HepG2 (cell line): ENCODE data around the gene PRKN. TPM values are rescaled to one million over a fixed set of nuclear protein-coding genes. Genes with fewer than 3 reads are reported as not detected.

Experiments used
- ATAC-seq: fragments of 200-7000 bp; cut with Tn5 transposase; 3 replicates; pipeline ENCODE4 v1.9.1; 2020; ENCODE audit warnings: mild to moderate bottlenecking, moderate library complexity
- BruUV-seq: library from RNA; stranded (reverse); fragments of 400-500 nt; replicated peaks from 2 replicates; lab custom pipeline; 2021; lab: Mats Ljungman, UMichigan
- CTCF ChIA-PET: fragments of 300-600 bp; formaldehyde crosslinking; extraction: SDS; loops from one replicate; lab custom pipeline; 2021; ENCODE audit warnings: low total read pairs, inconsistent platforms, low intra/inter-chr PET ratio; lab: Yijun Ruan, JAX
- POLR2A ChIA-PET: fragments of 350-600 bp; sonication (Branson Sonifier 250); formaldehyde crosslinking; loops from one replicate; lab custom pipeline; 2020; ENCODE audit warnings: antibody characterized with exemption, inconsistent platforms; lab: Yijun Ruan, JAX
- DNase-seq: peaks from one replicate; pipeline ENCODE4 v3.0.0-alpha.2; 2015; ENCODE audit warnings: low spot score
- FAIRE-seq: peaks from 3 replicates; lab custom pipeline; 2011; peaks lifted over from hg19 to GRCh38; lab: Jason Lieb, UNC
- H2AFZ ChIP-seq: one replicate; pipeline ENCODE4 v1.6.1; 2011; ENCODE audit warnings: low read length, inconsistent platforms
- H3K27ac ChIP-seq: fragments of 300-600 bp; 3 replicates; pipeline ENCODE4 v1.8.0; 2011; ENCODE audit warnings: mixed run types, mild to moderate bottlenecking, mixed read lengths, low read length, inconsistent platforms; ENCODE audit not compliant: insufficient read depth; ENCODE audit errors: extremely low read length
- H3K27me3 ChIP-seq, 2 experiments: fragments of 200-600 bp in 1 of 2; 2 replicates in 1 of 2; 3 replicates in 1 of 2; pipeline versions ENCODE4 v1.6.0 to v1.8.0; 2011; ENCODE audit warnings: low read length in 2 of 2, mild to moderate bottlenecking in 2 of 2, moderate library complexity in 2 of 2, inconsistent platforms in 1 of 2; ENCODE audit not compliant: insufficient read depth in 2 of 2, control insufficient read depth in 1 of 2
- H3K36me3 ChIP-seq, 2 experiments: fragments of 200-600 bp in 1 of 2; replicated peaks in 1 of 2; 2 replicates in 1 of 2; 3 replicates in 1 of 2; pipeline versions ENCODE4 v1.5.1 to v1.8.0; 2011; ENCODE audit warnings: low read length in 2 of 2, inconsistent platforms in 1 of 2; ENCODE audit not compliant: insufficient read depth in 2 of 2, control insufficient read depth in 1 of 2
- H3K4me1 ChIP-seq: 2 replicates; pipeline ENCODE4 v1.5.1; 2012; ENCODE audit warnings: low read length, inconsistent platforms; ENCODE audit not compliant: insufficient read depth
- H3K4me2 ChIP-seq: 2 replicates; pipeline ENCODE4 v1.6.0; 2011; ENCODE audit warnings: low read depth, low read length, inconsistent platforms
- H3K4me3 ChIP-seq, 3 experiments: fragments of 200-600 bp in 1 of 3; sonication (generic), shearing (Covaris generic) in 1 of 3; replicated peaks in 1 of 3; 2 replicates each; pipeline ENCODE4 v1.5.1; 2011 to 2016; ENCODE audit warnings: low read length in 3 of 3, inconsistent platforms in 2 of 3, low read depth in 2 of 3, mild to moderate bottlenecking in 2 of 3, control low read depth in 1 of 3, mixed read lengths in 1 of 3; ENCODE audit not compliant: insufficient read depth in 1 of 3
- H3K79me2 ChIP-seq: one replicate; pipeline ENCODE4 v1.6.1; 2011; ENCODE audit warnings: low read length, inconsistent platforms; ENCODE audit not compliant: insufficient read depth
- H3K9ac ChIP-seq: 2 replicates; pipeline ENCODE4 v1.6.0; 2011; ENCODE audit warnings: mild to moderate bottlenecking, low read depth, low read length, inconsistent platforms; ENCODE audit not compliant: insufficient read depth
- H3K9me3 ChIP-seq: 2 replicates; pipeline ENCODE4 v1.5.1; 2012; ENCODE audit warnings: mild to moderate bottlenecking, low read length
- H4K20me1 ChIP-seq: 2 replicates; pipeline ENCODE4 v1.6.0; 2011; ENCODE audit warnings: inconsistent platforms, mild to moderate bottlenecking, low read length, moderate library complexity; ENCODE audit not compliant: insufficient read depth
- ARID3A ChIP-seq: IDR thresholded peaks from 2 replicates; pipeline ENCODE4 v1.6.1; 2012; ENCODE audit warnings: low read depth, low read length, improper control_type of control experiment
- ATF4 ChIP-seq, 2 experiments: fragments of 450-650 bp in 1 of 2; sonication (generic) in 1 of 2; formaldehyde crosslinking; IDR thresholded peaks; 2 replicates each; pipeline versions ENCODE4 v1.5.0 to v1.8.0; 2020 to 2022; ENCODE audit warnings: mild to moderate bottlenecking in 1 of 2, missing genetic modification reagents in 1 of 2
- ATF7 ChIP-seq, 2 experiments: fragments of 450-650 bp in 1 of 2; sonication (generic) in 1 of 2; formaldehyde crosslinking in 1 of 2; IDR thresholded peaks; 2 replicates each; pipeline versions ENCODE4 v1.4.0 to v1.6.1; 2016 to 2020; ENCODE audit warnings: antibody characterized with exemption in 1 of 2, mild to moderate bottlenecking in 1 of 2, missing genetic modification reagents in 1 of 2
- CHD4 ChIP-seq: fragments of 200-600 bp; sonication (generic); IDR thresholded peaks from 2 replicates; pipeline ENCODE4 v1.7.0; 2017; ENCODE audit warnings: mild to moderate bottlenecking, low read length, borderline replicate concordance
- CREB1 ChIP-seq, 2 experiments: fragments of 450-650 bp in 1 of 2; IDR thresholded peaks; 2 replicates each; pipeline ENCODE4 v1.6.1; 2016 to 2017; ENCODE audit warnings: control low read depth in 1 of 2, mild to moderate bottlenecking in 1 of 2, missing compliant biosample characterization in 1 of 2, missing genetic modification characterization in 1 of 2
- E2F5 ChIP-seq: sonication (generic); formaldehyde crosslinking; conservative IDR thresholded peaks from 2 replicates; pipeline ENCODE4 v1.4.0; 2020; ENCODE audit warnings: missing genetic modification reagents
- FOSL2 ChIP-seq: sonication (generic); formaldehyde crosslinking; IDR thresholded peaks from 2 replicates; pipeline ENCODE4 v1.4.0; 2020; ENCODE audit warnings: missing genetic modification reagents
- FOXC1 ChIP-seq: sonication (generic); formaldehyde crosslinking; IDR thresholded peaks from 2 replicates; pipeline ENCODE4 v1.8.0; 2022; ENCODE audit warnings: mild to moderate bottlenecking, missing genetic modification reagents, borderline replicate concordance
- JDP2 ChIP-seq: sonication (generic); formaldehyde crosslinking; IDR thresholded peaks from 2 replicates; pipeline ENCODE4 v1.8.1; 2022; ENCODE audit warnings: missing genetic modification reagents, borderline replicate concordance
- PAXIP1 ChIP-seq: sonication (generic); formaldehyde crosslinking; conservative IDR thresholded peaks from 2 replicates; pipeline ENCODE4 v1.4.0; 2020; ENCODE audit warnings: mild to moderate bottlenecking, missing genetic modification reagents, moderate library complexity
- SMYD3 ChIP-seq: sonication (generic); formaldehyde crosslinking; IDR thresholded peaks from 2 replicates; pipeline ENCODE4 v1.8.1; 2023; ENCODE audit warnings: mild to moderate bottlenecking, missing genetic modification reagents
- STAG1 ChIP-seq: sonication (generic); formaldehyde crosslinking; IDR thresholded peaks from 2 replicates; pipeline ENCODE4 v1.4.0; 2020; ENCODE audit warnings: missing genetic modification reagents
- YY1 ChIP-seq: IDR thresholded peaks from 2 replicates; pipeline ENCODE4 v1.6.1; 2011; ENCODE audit warnings: low read length, low read depth, moderate library complexity, mild to moderate bottlenecking; ENCODE audit not compliant: insufficient read depth, insufficient replicate concordance
- ZNF350 ChIP-seq: sonication (generic); formaldehyde crosslinking; IDR thresholded peaks from 2 replicates; pipeline ENCODE4 v1.4.0; 2020; ENCODE audit warnings: mild to moderate bottlenecking, low read depth, missing genetic modification reagents, borderline replicate concordance
- ZNF382 ChIP-seq: sonication (generic); formaldehyde crosslinking; IDR thresholded peaks from 2 replicates; pipeline ENCODE4 v1.5.0; 2020; ENCODE audit warnings: missing genetic modification reagents, mild to moderate bottlenecking, borderline replicate concordance
- ZNF850 ChIP-seq: sonication (generic); formaldehyde crosslinking; conservative IDR thresholded peaks from 2 replicates; pipeline ENCODE4 v1.9.0; 2021; ENCODE audit warnings: mild to moderate bottlenecking, missing genetic modification reagents
- WGBS: methylation state at CpG from one replicate; pipeline ENCODE4 v1.1.6; 2017; ENCODE audit warnings: low lambda C conversion rate; 5-methylcytosine and 5-hydroxymethylcytosine counted together
- in situ Hi-C: cut with HindIII; loops from 2 replicates; pipeline ENCODE4 v1.10.0; 2017; ENCODE audit warnings: low pct_unique_long_range_greater_than_20kb; ENCODE audit not compliant: extremely low pct_ligation_motif_present
- intact Hi-C: fragments of 100-400 bp; cut with micrococcal nuclease; formaldehyde crosslinking; loops from one replicate; pipeline ENCODE4 v1.10.0; 2022; ENCODE audit not compliant: unreplicated experiment
- polyA plus RNA-seq, 8 experiments: library from polyadenylated mRNA; depleted of rRNA in 3 of 8; stranded (reverse) in 7 of 8; unstranded in 1 of 8; fragments of >200 nt; fragmentation: Illumina TruSeq in 4 of 8; extraction: Trizol in 4 of 8; gene quantifications; 2 replicates each; pipeline versions ENCODE4 v1.2.1 to v1.2.3, GENCODE V29; 2011 to 2016; ENCODE audit warnings: low read depth in 4 of 8, missing spikeins in 1 of 8, mixed read lengths in 1 of 8; ENCODE audit not compliant: insufficient read depth in 1 of 8
- total RNA-seq, 5 experiments: library from RNA; depleted of rRNA; stranded (reverse); fragments of >200 nt; fragmentation: Illumina TruSeq; extraction: Trizol; gene quantifications; 2 replicates each; pipeline ENCODE4 v1.2.3, GENCODE V29; 2016; ENCODE audit warnings: low read depth in 1 of 5

The PRKN gene
- total and polyA plus RNA-seq, 2 of the 13 experiments (the other 11 are each of a cell fraction or from before 2014, with no cell fraction given): 0.31 to 0.44 TPM

- no TSS peak for BruUV-seq
- no peaks in the 10 kb centered on the region for H3K9me3 ChIP-seq
- intact Hi-C loops: loop anchor here (1.0 to 5.0 kb wide), 3 partner anchors 84 to 173 kb away; no protein-coding TSS in a partner anchor
- 0% methylated on average over 1 of the region's 1 CpG for WGBS
- no peak overlapping the region for H3K27ac ChIP-seq
- H3K9ac ChIP-seq: no peak overlapping the region
- POLR2A ChIA-PET: no interaction called here
- no peak overlapping the region for H3K4me2 ChIP-seq
- H3K4me3 ChIP-seq: no peak overlapping the region
- peak; percentile 57 for FAIRE-seq
- H3K36me3 ChIP-seq: no peaks in the 10 kb centered on the region
- CTCF ChIA-PET: interaction anchor here (1.5 kb wide), 1 partner anchor 174 kb away, joined by 5 read pairs; no protein-coding TSS in a partner anchor
- no peaks in the 10 kb centered on the region for H3K79me2 ChIP-seq
- in situ Hi-C loops: no loop called here
- H3K4me1 ChIP-seq: no peaks in the 10 kb centered on the region
- H4K20me1 ChIP-seq: no peaks in the 10 kb centered on the region
- peak; percentile 78 for DNase-seq
- ATAC-seq: peak; percentile 100
- H2AFZ ChIP-seq: no peak overlapping the region
- H3K27me3 ChIP-seq: no peaks in the 10 kb centered on the region
- TF ChIP-seq FOSL2 (CRISPR knock-in tag) (peak; percentile 99), E2F5 (CRISPR knock-in tag) (no peak), PAXIP1 (CRISPR knock-in tag) (no peak), CHD4 (no peak), FOXC1 (CRISPR knock-in tag) (no peak), STAG1 (peak; percentile 75), ZNF350 (CRISPR knock-in tag) (no peak), ATF7 (IDR thresholded peaks at IDR 0.05) (0 out of 2 replicates have a peak, but pooled peaks have one; percentile 23), ATF7 (CRISPR knock-in tag; IDR thresholded peaks at IDR 0.05) (no peak), YY1 (peak; percentile 52), CREB1 (IDR thresholded peaks at IDR 0.05) (peak; percentile 74), CREB1 (CRISPR knock-in tag; IDR thresholded peaks at IDR 0.05) (no peak), ATF4 (CRISPR knock-in tag; IDR thresholded peaks at IDR 0.05) (peak in 1 of 2 experiments; percentile 61; a peak in 2 of 4 replicates), ARID3A (peak; percentile 70), ZNF850 (CRISPR knock-in tag) (no peak), SMYD3 (no peak), JDP2 (CRISPR knock-in tag) (no peak), ZNF382 (CRISPR knock-in tag) (no peak)
Measured at GRCh38 chr6:161922631-161923119, 804.9 kb downstream of the PRKN start.
